ENCODE measurements around the gene ASPM. TPM values are rescaled to one million over a fixed set of nuclear protein-coding genes. Genes with fewer than 3 reads are reported as not detected.

The ASPM gene
- total RNA-seq, 1 donor from 2014 or later: 146 TPM

DNA sequence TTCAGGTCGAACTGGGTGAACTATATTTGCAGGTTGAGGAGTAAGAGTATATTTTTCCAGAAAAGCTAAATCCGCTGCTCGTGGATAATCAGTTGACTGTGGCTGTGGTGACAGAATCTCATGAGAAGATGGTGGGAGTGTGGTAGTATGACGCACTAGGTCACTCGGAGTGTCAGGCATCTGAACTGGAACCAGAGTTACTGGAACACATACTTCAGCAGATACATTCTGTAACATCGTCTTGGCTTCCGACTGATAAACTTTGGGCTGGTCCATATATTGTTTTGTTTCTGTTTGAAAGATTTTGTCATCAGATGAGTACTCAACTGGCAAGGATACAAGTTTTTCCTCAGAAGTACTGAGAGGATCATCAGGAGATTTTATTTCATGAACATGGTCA, 13.0 kb upstream of the ASPM start:
- Histone ChIP-seq H3K36me3 (no peaks in the 10 kb centered on the region), H2AFZ (replicated peaks) (no peak overlapping the region), H3K27me3 (no peaks in the 10 kb centered on the region), H3K9ac (no peak overlapping the region), H3K4me2 (no peak overlapping the region), H4K20me1 (ENCODE audit: low read depth) (no peaks in the 10 kb centered on the region), H3K79me2 (ENCODE audit: low read depth) (no peaks in the 10 kb centered on the region), H3K9me3 (ENCODE audit: low read depth) (no peaks in the 10 kb centered on the region), H3F3A (ENCODE audit: low read depth) (no peaks in the 10 kb centered on the region), H3K27ac (no peak overlapping the region), H3K4me3 (no peak overlapping the region), H3K4me1 (no peaks in the 10 kb centered on the region)
- Mint-ChIP-seq H3K27me3 (ENCODE audit: insufficient read depth, low read depth) (no peaks in the 10 kb centered on the region), H3K4me3 (no peak overlapping the region), H3K27ac (no peak overlapping the region), H3K4me1 (no peaks in the 10 kb centered on the region), H3K9me3 (no peaks in the 10 kb centered on the region), H3K36me3 (peaks cover 7% of the 10 kb centered on the region)
- no peak for DNase-seq (ENCODE audit: low spot score)
- TF ChIP-seq, protein P1, sequence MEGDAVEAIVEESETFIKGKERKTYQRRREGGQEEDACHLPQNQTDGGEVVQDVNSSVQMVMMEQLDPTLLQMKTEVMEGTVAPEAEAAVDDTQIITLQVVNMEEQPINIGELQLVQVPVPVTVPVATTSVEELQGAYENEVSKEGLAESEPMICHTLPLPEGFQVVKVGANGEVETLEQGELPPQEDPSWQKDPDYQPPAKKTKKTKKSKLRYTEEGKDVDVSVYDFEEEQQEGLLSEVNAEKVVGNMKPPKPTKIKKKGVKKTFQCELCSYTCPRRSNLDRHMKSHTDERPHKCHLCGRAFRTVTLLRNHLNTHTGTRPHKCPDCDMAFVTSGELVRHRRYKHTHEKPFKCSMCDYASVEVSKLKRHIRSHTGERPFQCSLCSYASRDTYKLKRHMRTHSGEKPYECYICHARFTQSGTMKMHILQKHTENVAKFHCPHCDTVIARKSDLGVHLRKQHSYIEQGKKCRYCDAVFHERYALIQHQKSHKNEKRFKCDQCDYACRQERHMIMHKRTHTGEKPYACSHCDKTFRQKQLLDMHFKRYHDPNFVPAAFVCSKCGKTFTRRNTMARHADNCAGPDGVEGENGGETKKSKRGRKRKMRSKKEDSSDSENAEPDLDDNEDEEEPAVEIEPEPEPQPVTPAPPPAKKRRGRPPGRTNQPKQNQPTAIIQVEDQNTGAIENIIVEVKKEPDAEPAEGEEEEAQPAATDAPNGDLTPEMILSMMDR (IDR thresholded peaks at IDR 0.05): no peak
- no peak for TF ChIP-seq EZH2phosphoT487 (IDR thresholded peaks at IDR 0.05)
- TF ChIP-seq EZH2 (IDR thresholded peaks at IDR 0.05): no peak

DNA sequence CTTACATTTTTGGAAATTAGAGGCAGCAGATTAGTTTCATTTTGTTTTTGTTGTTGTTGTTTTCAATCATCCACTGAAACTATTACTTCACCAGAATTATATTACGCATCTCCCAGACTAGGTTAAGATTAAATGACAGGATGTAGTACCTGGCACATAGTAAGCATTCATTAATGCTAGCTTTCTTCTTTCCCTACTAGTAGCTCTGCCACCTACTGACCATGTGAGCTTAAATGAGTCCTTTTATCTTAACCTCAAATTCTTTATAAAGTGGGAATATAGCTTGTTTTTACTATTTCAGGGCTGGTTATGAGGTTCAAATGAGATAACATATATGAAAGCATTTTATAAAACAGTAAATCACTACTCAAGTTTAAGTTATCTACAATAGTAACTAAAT, 10.2 kb upstream of the ASPM start:
- Mint-ChIP-seq H3K36me3 (peaks cover 7% of the 10 kb centered on the region), H3K27me3 (ENCODE audit: insufficient read depth, low read depth) (no peaks in the 10 kb centered on the region), H3K27ac (no peak overlapping the region), H3K4me1 (no peaks in the 10 kb centered on the region), H3K9me3 (no peaks in the 10 kb centered on the region), H3K4me3 (no peak overlapping the region)
- Histone ChIP-seq H3F3A (ENCODE audit: low read depth) (no peaks in the 10 kb centered on the region), H3K9me3 (ENCODE audit: low read depth) (no peaks in the 10 kb centered on the region), H3K36me3 (no peaks in the 10 kb centered on the region), H4K20me1 (ENCODE audit: low read depth) (no peaks in the 10 kb centered on the region), H3K79me2 (ENCODE audit: low read depth) (no peaks in the 10 kb centered on the region), H3K4me3 (no peak overlapping the region), H3K4me1 (no peaks in the 10 kb centered on the region), H3K27ac (no peak overlapping the region), H3K27me3 (no peaks in the 10 kb centered on the region), H3K4me2 (no peak overlapping the region), H3K9ac (no peak overlapping the region), H2AFZ (replicated peaks) (no peak overlapping the region)
- DNase-seq (ENCODE audit: low spot score): no peak
- TF ChIP-seq, protein P1 (IDR thresholded peaks at IDR 0.05): peak; percentile 6
- no peak for TF ChIP-seq EZH2phosphoT487 (IDR thresholded peaks at IDR 0.05)

DNA sequence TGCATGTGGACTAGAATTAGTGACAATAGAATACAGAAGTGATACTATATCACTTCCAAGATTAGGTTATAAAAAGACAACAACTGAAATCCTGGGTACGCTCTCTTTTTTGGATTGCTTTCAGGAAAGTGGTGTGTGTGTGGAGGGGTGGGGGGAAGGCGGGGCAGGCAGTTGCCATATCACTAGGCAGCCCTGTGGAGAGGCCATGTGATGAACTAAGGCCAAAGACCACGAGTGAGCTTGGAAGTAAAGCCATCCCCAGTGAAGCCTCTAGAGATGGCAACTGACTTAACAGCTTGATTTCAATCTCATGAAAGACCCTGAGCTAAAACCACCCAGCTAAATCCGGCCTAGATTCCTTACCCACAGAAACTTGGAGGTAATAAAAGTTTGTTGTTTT, 6.2 kb upstream of the ASPM start:
- H3K36me3 ChIP-seq: no peaks in the 10 kb centered on the region
- Mint-ChIP-seq H3K27ac (no peak overlapping the region), H3K27me3 (ENCODE audit: insufficient read depth, low read depth) (no peaks in the 10 kb centered on the region), H3K36me3 (no peaks in the 10 kb centered on the region), H3K4me3 (no peak overlapping the region), H3K9me3 (no peaks in the 10 kb centered on the region), H3K4me1 (no peaks in the 10 kb centered on the region)
- TF ChIP-seq, protein P1 (IDR thresholded peaks at IDR 0.05): no peak
- TF ChIP-seq EZH2 (IDR thresholded peaks at IDR 0.05) (no peak), EZH2phosphoT487 (IDR thresholded peaks at IDR 0.05) (no peak)
- no peak overlapping the region for H3K9ac ChIP-seq
- no peak overlapping the region for H3K4me3 ChIP-seq
- no peaks in the 10 kb centered on the region for H3K27me3 ChIP-seq
- no peaks in the 10 kb centered on the region for H4K20me1 ChIP-seq (ENCODE audit: low read depth)
- no peak overlapping the region for H3K4me2 ChIP-seq
- DNase-seq (ENCODE audit: low spot score): no peak
- no peak overlapping the region for H2AFZ ChIP-seq (replicated peaks)
- no peaks in the 10 kb centered on the region for H3K9me3 ChIP-seq (ENCODE audit: low read depth)
- H3F3A ChIP-seq (ENCODE audit: low read depth): no peaks in the 10 kb centered on the region
- H3K4me1 ChIP-seq: no peaks in the 10 kb centered on the region
- H3K27ac ChIP-seq: no peak overlapping the region
- no peaks in the 10 kb centered on the region for H3K79me2 ChIP-seq (ENCODE audit: low read depth)

DNA sequence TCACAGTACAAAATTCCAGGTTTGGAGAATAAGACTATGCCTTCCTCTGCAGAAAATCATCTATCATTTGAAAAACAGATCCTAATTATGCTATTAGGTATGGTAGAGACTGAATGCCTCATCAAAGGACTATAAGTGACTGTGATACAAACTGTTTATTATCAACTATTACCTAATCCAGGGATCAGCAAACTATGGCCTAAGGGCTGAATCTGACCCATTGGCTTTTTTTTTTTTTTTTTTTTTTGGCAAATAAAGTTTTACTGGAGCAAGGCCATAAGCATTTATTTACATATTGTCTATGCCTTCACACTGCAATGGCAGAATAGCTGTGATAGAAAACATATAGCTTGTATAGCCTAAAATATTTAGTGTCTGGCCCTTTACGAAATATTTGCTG, 4.7 kb upstream of the ASPM start:
- Mint-ChIP-seq H3K9me3 (no peaks in the 10 kb centered on the region), H3K4me3 (no peak overlapping the region), H3K27me3 (ENCODE audit: insufficient read depth, low read depth) (no peaks in the 10 kb centered on the region), H3K4me1 (no peaks in the 10 kb centered on the region), H3K36me3 (no peaks in the 10 kb centered on the region), H3K27ac (no peak overlapping the region)
- H3K27ac ChIP-seq: no peak overlapping the region
- H3K4me3 ChIP-seq: no peak overlapping the region
- peaks cover 3% of the 10 kb centered on the region for H3K4me1 ChIP-seq
- no peaks in the 10 kb centered on the region for H3K27me3 ChIP-seq
- H3K79me2 ChIP-seq (ENCODE audit: low read depth): peaks cover 2% of the 10 kb centered on the region
- no peak overlapping the region for H3K4me2 ChIP-seq
- H3K36me3 ChIP-seq: no peaks in the 10 kb centered on the region
- H3K9me3 ChIP-seq (ENCODE audit: low read depth): no peaks in the 10 kb centered on the region
- no peak overlapping the region for H2AFZ ChIP-seq (replicated peaks)
- no peak for DNase-seq (ENCODE audit: low spot score)
- TF ChIP-seq, protein P1 (IDR thresholded peaks at IDR 0.05): no peak
- TF ChIP-seq EZH2 (IDR thresholded peaks at IDR 0.05) (no peak), EZH2phosphoT487 (IDR thresholded peaks at IDR 0.05) (no peak)
- H3F3A ChIP-seq (ENCODE audit: low read depth): no peaks in the 10 kb centered on the region
- H3K9ac ChIP-seq: no peak overlapping the region
- no peaks in the 10 kb centered on the region for H4K20me1 ChIP-seq (ENCODE audit: low read depth)
